Measurements from ENCODE around the gene WNT11. TPM values are rescaled to one million over a fixed set of nuclear protein-coding genes. Genes with fewer than 3 reads are reported as not detected.
A peak's percentile ranks its signal among the peaks of the same experiment; 100 is the strongest.

WNT11 gene
- total and polyA plus RNA-seq, 2 of the 13 experiments (the other 11 are each of a cell fraction or from before 2014, with no cell fraction given), result 0.34 to 0.66 TPM

GRCh38 chr11:76234416-76235232 lies 28.3 kb upstream of the WNT11 start (continued):
- TF ChIP-seq AFF4 (CRISPR knock-in tag; IDR thresholded peaks at IDR 0.05) (no peak), HIC2 (CRISPR knock-in tag; IDR thresholded peaks at IDR 0.05; ENCODE audit: low read depth) (no peak), TEF (CRISPR knock-in tag; IDR thresholded peaks at IDR 0.05) (no peak), DDIT3 (CRISPR knock-in tag; IDR thresholded peaks at IDR 0.05) (no peak), ZNF160 (CRISPR knock-in tag; IDR thresholded peaks at IDR 0.05) (peak; percentile 34; the same call in 1 of the 2 replicates), ZNF83 (CRISPR knock-in tag; IDR thresholded peaks at IDR 0.05; ENCODE audit: borderline replicate concordance) (no peak), KDM4B (CRISPR knock-in tag; IDR thresholded peaks at IDR 0.05) (no peak), SKI (IDR thresholded peaks at IDR 0.05; ENCODE audit: partially characterized antibody) (no peak), ZNF431 (CRISPR knock-in tag; IDR thresholded peaks at IDR 0.05; ENCODE audit: borderline replicate concordance, low read depth) (no peak; the same call in 1 of the 2 replicates), WIZ (CRISPR knock-in tag; IDR thresholded peaks at IDR 0.05) (peak; percentile 29; the same call in 1 of the 2 replicates), TBX2 (CRISPR knock-in tag; IDR thresholded peaks at IDR 0.05; ENCODE audit: borderline replicate concordance) (peak; percentile 41; the same call in 1 of the 2 replicates), PITX1 (CRISPR knock-in tag; IDR thresholded peaks at IDR 0.05) (no peak), ZBTB38 (CRISPR knock-in tag; IDR thresholded peaks at IDR 0.05) (no peak), ADNP (CRISPR knock-in tag; IDR thresholded peaks at IDR 0.05) (no peak), MTF1 (CRISPR knock-in tag; IDR thresholded peaks at IDR 0.05) (no peak), HOXA3 (CRISPR knock-in tag; IDR thresholded peaks at IDR 0.05) (no peak; the same call in 1 of the 2 replicates), RNF2 (conservative IDR thresholded peaks at IDR 0.05; ENCODE audit: low read depth) (no peak), ZNF44 (CRISPR knock-in tag; IDR thresholded peaks at IDR 0.05) (peak; percentile 22; the same call in 1 of the 2 replicates), ATF7 (IDR thresholded peaks at IDR 0.05) (no peak), ATF7 (CRISPR knock-in tag; IDR thresholded peaks at IDR 0.05) (no peak), ZNF792 (CRISPR knock-in tag; IDR thresholded peaks at IDR 0.05) (no peak)
- TF ChIP-seq, protein P1, sequence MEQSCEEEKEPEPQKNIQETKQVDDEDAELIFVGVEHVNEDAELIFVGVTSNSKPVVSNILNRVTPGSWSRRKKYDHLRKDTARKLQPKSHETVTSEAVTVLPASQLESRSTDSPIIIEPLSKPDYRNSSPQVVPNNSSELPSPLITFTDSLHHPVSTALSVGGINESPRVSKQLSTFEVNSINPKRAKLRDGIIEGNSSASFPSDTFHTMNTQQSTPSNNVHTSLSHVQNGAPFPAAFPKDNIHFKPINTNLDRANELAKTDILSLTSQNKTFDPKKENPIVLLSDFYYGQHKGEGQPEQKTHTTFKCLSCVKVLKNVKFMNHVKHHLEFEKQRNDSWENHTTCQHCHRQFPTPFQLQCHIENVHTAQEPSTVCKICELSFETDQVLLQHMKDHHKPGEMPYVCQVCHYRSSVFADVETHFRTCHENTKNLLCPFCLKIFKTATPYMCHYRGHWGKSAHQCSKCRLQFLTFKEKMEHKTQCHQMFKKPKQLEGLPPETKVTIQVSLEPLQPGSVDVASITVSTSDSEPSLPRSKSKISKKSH (CRISPR knock-in tag; IDR thresholded peaks at IDR 0.05; ENCODE audit: borderline replicate concordance), result peak; percentile 69; the same call in 1 of the 2 replicates
